ENCODE results near the gene NPDC1.

The NPDC1 gene

GRCh38 chr9:137068539-137069507, 22.8 kb upstream of the NPDC1 start:
- WGBS: 92% methylated on average over 17 of the region's 17 CpGs

GRCh38 chr9:137067860-137068538, 22.0 kb upstream of the NPDC1 start:
- no peaks in the 10 kb centered on the region for H3K9me3 ChIP-seq (ENCODE audit: control insufficient read depth, low read length)
- H3K4me2 ChIP-seq (ENCODE audit: low read length, poor library complexity, severe bottlenecking): no peak overlapping the region
- no peak overlapping the region for H3K4ac ChIP-seq (ENCODE audit: low read depth in 1 of 2, low read length in 2 of 2)
- H2BK15ac ChIP-seq (ENCODE audit: low read depth, poor library complexity, severe bottlenecking): no peak overlapping the region
- no peak overlapping the region for H3K18ac ChIP-seq (ENCODE audit: low read depth in 1 of 2, low read length in 2 of 2)
- no peak overlapping the region for H2AK5ac ChIP-seq (ENCODE audit: low read length, severe bottlenecking)
- H3K79me1 ChIP-seq (replicated peaks; ENCODE audit: low read length, poor library complexity, severe bottlenecking): no peaks in the 10 kb centered on the region
- H3K27ac ChIP-seq (ENCODE audit: low read length, poor library complexity, severe bottlenecking): no peak overlapping the region
- peaks cover 0 to 6% of the 10 kb centered on the region in 2 experiments for H3K36me3 ChIP-seq (ENCODE audit: control insufficient read depth in 1 of 2, insufficient read depth in 2 of 2, low read depth in 1 of 2, low read length in 2 of 2)
- H2BK120ac ChIP-seq (ENCODE audit: low read depth, low read length): no peak overlapping the region
- H3K27me3 ChIP-seq (ENCODE audit: control insufficient read depth in 1 of 2, insufficient read depth in 1 of 2, low read length in 2 of 2): peaks cover 0 to 10% of the 10 kb centered on the region in 2 experiments
- 65% methylated on average over 11 of the region's 12 CpGs for WGBS
- H3K4me3 ChIP-seq (ENCODE audit: insufficient read depth in 1 of 2, low read depth in 1 of 2, low read length in 2 of 2): no peak overlapping the region
- no peak overlapping the region for H2AFZ ChIP-seq (ENCODE audit: low read depth, low read length)
- no peak overlapping the region for H4K91ac ChIP-seq (ENCODE audit: low read length)
- DNase-seq: peak; percentile 84
- no peak overlapping the region for H4K8ac ChIP-seq (ENCODE audit: low read length)
- H2BK12ac ChIP-seq (ENCODE audit: low read length in 2 of 2): no peak overlapping the region
- no peak overlapping the region for H3K14ac ChIP-seq (ENCODE audit: low read length in 2 of 2)
- no peak overlapping the region for H2BK5ac ChIP-seq (ENCODE audit: low read depth, low read length, poor library complexity, severe bottlenecking)
- peaks cover 18% of the 10 kb centered on the region for H3K4me1 ChIP-seq (ENCODE audit: control insufficient read depth, insufficient read depth, low read depth, low read length)
- H3K23ac ChIP-seq (ENCODE audit: low read length in 2 of 2): no peak overlapping the region
- no peak overlapping the region for H3K9ac ChIP-seq (ENCODE audit: low read length)

More at GRCh38 chr9:137068539-137069507, 22.8 kb upstream of the NPDC1 start:
- H3K79me1 ChIP-seq (replicated peaks; ENCODE audit: low read length, poor library complexity, severe bottlenecking): no peaks in the 10 kb centered on the region
- no peak overlapping the region for H2BK120ac ChIP-seq (ENCODE audit: low read depth, low read length)
- H3K18ac ChIP-seq (ENCODE audit: low read depth in 1 of 2, low read length in 2 of 2): no peak overlapping the region
- H3K23ac ChIP-seq (ENCODE audit: low read length in 2 of 2): no peak overlapping the region
- H3K9ac ChIP-seq (ENCODE audit: low read length): no peak overlapping the region
- H2AK5ac ChIP-seq (ENCODE audit: low read length, severe bottlenecking): no peak overlapping the region
- H3K27me3 ChIP-seq (ENCODE audit: control insufficient read depth in 1 of 2, insufficient read depth in 1 of 2, low read length in 2 of 2): peaks cover 0 to 10% of the 10 kb centered on the region in 2 experiments
- H3K27ac ChIP-seq (ENCODE audit: low read length, poor library complexity, severe bottlenecking): no peak overlapping the region
- H3K9me3 ChIP-seq (ENCODE audit: control insufficient read depth, low read length): no peaks in the 10 kb centered on the region
- no peak overlapping the region for H2AFZ ChIP-seq (ENCODE audit: low read depth, low read length)
- H3K4me2 ChIP-seq (ENCODE audit: low read length, poor library complexity, severe bottlenecking): no peak overlapping the region
- H4K91ac ChIP-seq (ENCODE audit: low read length): peak overlapping the region; percentile 10
- H2BK12ac ChIP-seq (ENCODE audit: low read length in 2 of 2): no peak overlapping the region
- H3K4ac ChIP-seq (ENCODE audit: low read depth in 1 of 2, low read length in 2 of 2): no peak overlapping the region
- H2BK5ac ChIP-seq (ENCODE audit: low read depth, low read length, poor library complexity, severe bottlenecking): no peak overlapping the region
- H3K4me1 ChIP-seq (ENCODE audit: control insufficient read depth, insufficient read depth, low read depth, low read length): peaks cover 18% of the 10 kb centered on the region
- H3K14ac ChIP-seq (ENCODE audit: low read length in 2 of 2): no peak overlapping the region
- no peak overlapping the region for H2BK15ac ChIP-seq (ENCODE audit: low read depth, poor library complexity, severe bottlenecking)
- no peak for DNase-seq
- H3K36me3 ChIP-seq (ENCODE audit: control insufficient read depth in 1 of 2, insufficient read depth in 2 of 2, low read depth in 1 of 2, low read length in 2 of 2): peaks cover 0 to 6% of the 10 kb centered on the region in 2 experiments
- no peak overlapping the region for H4K8ac ChIP-seq (ENCODE audit: low read length)
- H3K4me3 ChIP-seq (ENCODE audit: insufficient read depth in 1 of 2, low read depth in 1 of 2, low read length in 2 of 2): no peak overlapping the region

- Histone ChIP-seq H2BK5ac (ENCODE audit: low read depth, low read length, poor library complexity, severe bottlenecking) (no peak overlapping the region), H3K9me3 (ENCODE audit: control insufficient read depth, low read length) (no peaks in the 10 kb centered on the region)
Observed at GRCh38 chr9:137066096-137066861, 20.3 kb upstream of the NPDC1 start.

More at GRCh38 chr9:137066096-137066861, 20.3 kb upstream of the NPDC1 start:
- peaks cover 0 to 15% of the 10 kb centered on the region in 2 experiments for H3K27me3 ChIP-seq (ENCODE audit: control insufficient read depth in 1 of 2, insufficient read depth in 1 of 2, low read length in 2 of 2)
- no peak overlapping the region for H2AK5ac ChIP-seq (ENCODE audit: low read length, severe bottlenecking)
- H3K4me1 ChIP-seq (ENCODE audit: control insufficient read depth, insufficient read depth, low read depth, low read length): peaks cover 18% of the 10 kb centered on the region
- 93% methylated on average over 26 of the region's 26 CpGs for WGBS
- no peaks in the 10 kb centered on the region for H3K79me1 ChIP-seq (replicated peaks; ENCODE audit: low read length, poor library complexity, severe bottlenecking)
- DNase-seq: no peak
- no peak overlapping the region for H3K4me3 ChIP-seq (ENCODE audit: insufficient read depth in 1 of 2, low read depth in 1 of 2, low read length in 2 of 2)
- H2BK12ac ChIP-seq (ENCODE audit: low read length in 2 of 2): no peak overlapping the region
- H3K9ac ChIP-seq (ENCODE audit: low read length): no peak overlapping the region
- peaks cover 0 to 6% of the 10 kb centered on the region in 2 experiments for H3K36me3 ChIP-seq (ENCODE audit: control insufficient read depth in 1 of 2, insufficient read depth in 2 of 2, low read depth in 1 of 2, low read length in 2 of 2)
- H3K4ac ChIP-seq (ENCODE audit: low read depth in 1 of 2, low read length in 2 of 2): no peak overlapping the region
- H3K23ac ChIP-seq (ENCODE audit: low read length in 2 of 2): no peak overlapping the region
- no peak overlapping the region for H3K4me2 ChIP-seq (ENCODE audit: low read length, poor library complexity, severe bottlenecking)
- no peak overlapping the region for H3K14ac ChIP-seq (ENCODE audit: low read length in 2 of 2)
- H4K91ac ChIP-seq (ENCODE audit: low read length): peak overlapping the region; percentile 22
- H3K18ac ChIP-seq (ENCODE audit: low read depth in 1 of 2, low read length in 2 of 2): no peak overlapping the region
- no peak overlapping the region for H2BK120ac ChIP-seq (ENCODE audit: low read depth, low read length)
- H2AFZ ChIP-seq (ENCODE audit: low read depth, low read length): no peak overlapping the region
- no peak overlapping the region for H2BK15ac ChIP-seq (ENCODE audit: low read depth, poor library complexity, severe bottlenecking)
- H4K8ac ChIP-seq (ENCODE audit: low read length): no peak overlapping the region
- no peak overlapping the region for H3K27ac ChIP-seq (ENCODE audit: low read length, poor library complexity, severe bottlenecking)

All from mesenchymal stem cell (in vitro differentiated cells and primary cell).